Activated CD4-positive, alpha-beta memory T cell treated with anti-CD3 and anti-CD28 coated beads for 36 hours (primary cell): ENCODE results near the gene KRT31. TPM values are rescaled to one million over a fixed set of nuclear protein-coding genes. Genes with fewer than 3 reads are reported as not detected.
"Not testable (repeated sequence)": the region's sequence is repeated elsewhere in the genome, so short reads cannot be mapped to it uniquely, and the experiment has no call there.

ENCODE experiments used
- CTCF ChIA-PET: fragments of 350-600 bp; sonication (Branson Sonifier 250); formaldehyde crosslinking; loops from one replicate; lab custom pipeline; 2021; ENCODE audit warnings: antibody characterized with exemption, inconsistent platforms; lab: Charles Lee
- POLR2A ChIA-PET: fragments of 350-600 bp; sonication (Branson Sonifier 250); formaldehyde crosslinking; loops from one replicate; lab custom pipeline; 2021; ENCODE audit warnings: antibody characterized with exemption; lab: Charles Lee
- DNase-seq: peaks from one replicate; pipeline ENCODE4 v3.0.0-alpha.2; 2020
- H3K27ac Mint-ChIP-seq: one replicate; pipeline ENCODE4 v1.8.0; 2021; ENCODE audit warnings: mixed read lengths
- H3K27me3 Mint-ChIP-seq: one replicate; pipeline ENCODE4 v1.8.0; 2021; ENCODE audit warnings: mixed read lengths
- H3K36me3 Mint-ChIP-seq: one replicate; pipeline ENCODE4 v1.8.0; 2021; ENCODE audit warnings: mixed read lengths
- H3K4me1 Mint-ChIP-seq: one replicate; pipeline ENCODE4 v1.8.0; 2021; ENCODE audit warnings: low read depth, mixed read lengths
- H3K4me3 Mint-ChIP-seq: one replicate; pipeline ENCODE4 v1.8.0; 2021; ENCODE audit warnings: mild to moderate bottlenecking, mixed read lengths
- H3K9me3 Mint-ChIP-seq: one replicate; pipeline ENCODE4 v1.8.0; 2021; ENCODE audit warnings: mixed read lengths
- intact Hi-C: fragments of 100-400 bp; cut with micrococcal nuclease; formaldehyde crosslinking; loops from one replicate; pipeline ENCODE4 v1.15.1; 2023
- total RNA-seq, 2 experiments: library from RNA; stranded (reverse); gene quantifications; one replicate each; pipeline ENCODE4 v1.2.3, GENCODE V29; 2021

KRT31 gene
- total RNA-seq, 2 experiments from 2014 or later: not detected

GRCh38 chr17:41351177-41351576 lies 46.2 kb downstream of the KRT31 start:
- H3K9me3 Mint-ChIP-seq: no peaks in the 10 kb centered on the region
- CTCF ChIA-PET: interaction anchor here (1.1 kb wide), 1 partner anchor 297 kb away, joined by 3 read pairs; no protein-coding TSS in a partner anchor
- no peak overlapping the region for H3K4me3 Mint-ChIP-seq
- H3K4me1 Mint-ChIP-seq: peaks cover 14% of the 10 kb centered on the region
- H3K27ac Mint-ChIP-seq: no peak overlapping the region
- no peak for DNase-seq
- intact Hi-C loops: no loop called here
- H3K27me3 Mint-ChIP-seq: no peaks in the 10 kb centered on the region
- POLR2A ChIA-PET: no interaction called here
- no peaks in the 10 kb centered on the region for H3K36me3 Mint-ChIP-seq

GRCh38 chr17:41350381-41350878 lies 47.0 kb downstream of the KRT31 start, which contains the start of gene KRT33A:
Gene KRT33A (minus strand): TSS chr17:41350828. CDS start chr17:41350767, 61 bp downstream.
- DNase-seq, H3K27me3 Mint-ChIP-seq, H3K36me3 Mint-ChIP-seq, intact Hi-C loops, H3K9me3 Mint-ChIP-seq, H3K4me3 Mint-ChIP-seq, POLR2A ChIA-PET, H3K27ac Mint-ChIP-seq: not testable (repeated sequence)
- peaks cover 14% of the 10 kb centered on the region for H3K4me1 Mint-ChIP-seq
- CTCF ChIA-PET: interaction anchor here (2.0 kb wide), 1 partner anchor 28 kb away, joined by 6 read pairs; no protein-coding TSS in a partner anchor

GRCh38 chr17:41347869-41348760 lies 49.3 kb downstream of the KRT31 start:
- POLR2A ChIA-PET: no interaction called here
- no peaks in the 10 kb centered on the region for H3K27me3 Mint-ChIP-seq

GRCh38 chr17:41346421-41346820 lies 51.0 kb downstream of the KRT31 start:
- H3K4me3 Mint-ChIP-seq, H3K27me3 Mint-ChIP-seq, POLR2A ChIA-PET, H3K27ac Mint-ChIP-seq, intact Hi-C loops, DNase-seq: not testable (repeated sequence)
- peaks cover 13% of the 10 kb centered on the region for H3K9me3 Mint-ChIP-seq
- peaks cover 12% of the 10 kb centered on the region for H3K36me3 Mint-ChIP-seq
- CTCF ChIA-PET: interaction anchor here (1.5 kb wide), 2 partner anchors 17 to 317 kb away, joined by 3 to 5 read pairs; no protein-coding TSS in a partner anchor
- peaks cover 24% of the 10 kb centered on the region for H3K4me1 Mint-ChIP-seq

More at GRCh38 chr17:41347869-41348760, 49.3 kb downstream of the KRT31 start:
- no peak overlapping the region for H3K4me3 Mint-ChIP-seq
- H3K27ac Mint-ChIP-seq: no peak overlapping the region
- DNase-seq: no peak
- H3K36me3 Mint-ChIP-seq: peaks cover 5% of the 10 kb centered on the region
- H3K9me3 Mint-ChIP-seq: peaks cover 4% of the 10 kb centered on the region
- peaks cover 19% of the 10 kb centered on the region for H3K4me1 Mint-ChIP-seq
- intact Hi-C loops: no loop called here
- CTCF ChIA-PET: interaction anchor here (1.1 kb wide), 1 partner anchor 315 kb away, joined by 3 read pairs; no protein-coding TSS in a partner anchor

GRCh38 chr17:41345992-41346391 lies 51.4 kb downstream of the KRT31 start:
- intact Hi-C loops: no loop called here
- no peak overlapping the region for H3K27ac Mint-ChIP-seq
- H3K4me1 Mint-ChIP-seq: peaks cover 24% of the 10 kb centered on the region
- CTCF ChIA-PET: interaction anchor here (1.5 kb wide), 2 partner anchors 16 to 317 kb away, joined by 3 to 5 read pairs; no protein-coding TSS in a partner anchor
- POLR2A ChIA-PET: no interaction called here
- no peak for DNase-seq
- H3K9me3 Mint-ChIP-seq: peaks cover 13% of the 10 kb centered on the region
- H3K36me3 Mint-ChIP-seq: peaks cover 12% of the 10 kb centered on the region
- no peaks in the 10 kb centered on the region for H3K27me3 Mint-ChIP-seq
- no peak overlapping the region for H3K4me3 Mint-ChIP-seq

Other genes with a start within 250 kb of the KRT31 start
- not detected for gene KRTAP4-5, start 247.8 kb downstream of the KRT31 start, total RNA-seq
- not detected for gene KRTAP4-4, start 236.9 kb downstream of the KRT31 start, total RNA-seq
- not detected for gene KRTAP4-3, start 229.4 kb downstream of the KRT31 start, total RNA-seq
- not detected for gene KRTAP4-2, start 219.4 kb downstream of the KRT31 start, total RNA-seq
- gene KRTAP4-1, start 212.7 kb downstream of the KRT31 start, total RNA-seq: not detected
- gene KRTAP9-1, start 207.7 kb downstream of the KRT31 start, total RNA-seq: not detected
- gene KRTAP9-2, start 171.0 kb downstream of the KRT31 start, total RNA-seq: not detected
- gene KRTAP9-3, start 165.2 kb downstream of the KRT31 start, total RNA-seq: not detected
- gene KRTAP9-8, start 159.6 kb downstream of the KRT31 start, total RNA-seq: not detected
- not detected for gene KRTAP9-4, start 147.9 kb downstream of the KRT31 start, total RNA-seq
- not detected for gene KRTAP9-9, start 142.2 kb downstream of the KRT31 start, total RNA-seq
- gene KRTAP9-6, start 132.2 kb downstream of the KRT31 start, total RNA-seq: not detected
- gene KRTAP9-7, start 121.9 kb downstream of the KRT31 start, total RNA-seq: not detected
- gene KRTAP29-1, start 94.8 kb downstream of the KRT31 start, total RNA-seq: not detected
- not detected for gene KRTAP16-1, start 88.3 kb downstream of the KRT31 start, total RNA-seq
- not detected for gene KRTAP17-1, start 81.9 kb downstream of the KRT31 start, total RNA-seq
- not detected for gene KRT33A, start 46.8 kb downstream of the KRT31 start, total RNA-seq
- gene KRT33B, start 27.8 kb downstream of the KRT31 start, total RNA-seq: not detected
- gene KRT34, start 15.3 kb downstream of the KRT31 start, total RNA-seq: not detected
- gene KRT37, start 27.0 kb upstream of the KRT31 start, total RNA-seq: not detected
- gene KRT38, start 43.4 kb upstream of the KRT31 start, total RNA-seq: not detected
- not detected for gene KRT32, start 69.8 kb upstream of the KRT31 start, total RNA-seq
- not detected for gene KRT35, start 83.5 kb upstream of the KRT31 start, total RNA-seq
- not detected for gene KRT36, start 92.3 kb upstream of the KRT31 start, total RNA-seq
- not detected for gene KRT13, start 108.0 kb upstream of the KRT31 start, total RNA-seq
- gene KRT15, start 121.3 kb upstream of the KRT31 start, total RNA-seq: not detected
- not detected for gene KRT19, start 130.7 kb upstream of the KRT31 start, total RNA-seq
- gene KRT9, start 174.5 kb upstream of the KRT31 start, total RNA-seq: not detected
- not detected for gene KRT14, start 189.3 kb upstream of the KRT31 start, total RNA-seq
- gene KRT16, start 215.2 kb upstream of the KRT31 start, total RNA-seq: not detected
- not detected for gene KRT17, start 227.0 kb upstream of the KRT31 start, total RNA-seq